GM20000 (cell line): ENCODE results near the gene GBA2.

Experiments used
- DNase-seq: peaks from one replicate; pipeline ENCODE4 v3.0.0; 2012; ENCODE audit warnings: low spot score
- TF ChIP-seq, protein P1 (sequence below): IDR thresholded peaks from 2 replicates; pipeline ENCODE4 v1.5.1; 2012; ENCODE audit warnings: mild to moderate bottlenecking, control low read depth; ENCODE audit errors: extremely low read depth, missing control alignments

GBA2 gene

DNA sequence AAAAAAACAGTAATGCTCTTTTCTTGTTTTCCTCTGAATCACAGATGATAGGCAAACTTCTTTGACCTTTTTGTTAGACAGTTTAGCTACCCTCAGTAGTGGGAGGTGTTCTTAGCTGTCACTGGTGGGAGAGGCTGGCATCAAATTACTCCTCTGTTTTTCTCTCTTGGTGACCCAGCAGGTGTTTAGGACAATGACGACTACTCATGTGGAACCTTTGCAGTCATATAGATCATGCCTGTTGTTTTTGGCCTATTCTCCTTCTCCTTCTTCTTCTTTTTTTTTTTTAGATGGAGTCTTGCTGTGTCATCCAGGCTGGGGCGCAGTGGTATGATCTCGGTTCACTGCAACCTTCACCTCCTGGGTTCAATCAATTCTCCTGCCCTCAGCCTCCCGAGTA, 27.0 kb upstream of the GBA2 start:
- TF ChIP-seq, protein P1, sequence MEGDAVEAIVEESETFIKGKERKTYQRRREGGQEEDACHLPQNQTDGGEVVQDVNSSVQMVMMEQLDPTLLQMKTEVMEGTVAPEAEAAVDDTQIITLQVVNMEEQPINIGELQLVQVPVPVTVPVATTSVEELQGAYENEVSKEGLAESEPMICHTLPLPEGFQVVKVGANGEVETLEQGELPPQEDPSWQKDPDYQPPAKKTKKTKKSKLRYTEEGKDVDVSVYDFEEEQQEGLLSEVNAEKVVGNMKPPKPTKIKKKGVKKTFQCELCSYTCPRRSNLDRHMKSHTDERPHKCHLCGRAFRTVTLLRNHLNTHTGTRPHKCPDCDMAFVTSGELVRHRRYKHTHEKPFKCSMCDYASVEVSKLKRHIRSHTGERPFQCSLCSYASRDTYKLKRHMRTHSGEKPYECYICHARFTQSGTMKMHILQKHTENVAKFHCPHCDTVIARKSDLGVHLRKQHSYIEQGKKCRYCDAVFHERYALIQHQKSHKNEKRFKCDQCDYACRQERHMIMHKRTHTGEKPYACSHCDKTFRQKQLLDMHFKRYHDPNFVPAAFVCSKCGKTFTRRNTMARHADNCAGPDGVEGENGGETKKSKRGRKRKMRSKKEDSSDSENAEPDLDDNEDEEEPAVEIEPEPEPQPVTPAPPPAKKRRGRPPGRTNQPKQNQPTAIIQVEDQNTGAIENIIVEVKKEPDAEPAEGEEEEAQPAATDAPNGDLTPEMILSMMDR, result no peak
- no peak for DNase-seq

DNA sequence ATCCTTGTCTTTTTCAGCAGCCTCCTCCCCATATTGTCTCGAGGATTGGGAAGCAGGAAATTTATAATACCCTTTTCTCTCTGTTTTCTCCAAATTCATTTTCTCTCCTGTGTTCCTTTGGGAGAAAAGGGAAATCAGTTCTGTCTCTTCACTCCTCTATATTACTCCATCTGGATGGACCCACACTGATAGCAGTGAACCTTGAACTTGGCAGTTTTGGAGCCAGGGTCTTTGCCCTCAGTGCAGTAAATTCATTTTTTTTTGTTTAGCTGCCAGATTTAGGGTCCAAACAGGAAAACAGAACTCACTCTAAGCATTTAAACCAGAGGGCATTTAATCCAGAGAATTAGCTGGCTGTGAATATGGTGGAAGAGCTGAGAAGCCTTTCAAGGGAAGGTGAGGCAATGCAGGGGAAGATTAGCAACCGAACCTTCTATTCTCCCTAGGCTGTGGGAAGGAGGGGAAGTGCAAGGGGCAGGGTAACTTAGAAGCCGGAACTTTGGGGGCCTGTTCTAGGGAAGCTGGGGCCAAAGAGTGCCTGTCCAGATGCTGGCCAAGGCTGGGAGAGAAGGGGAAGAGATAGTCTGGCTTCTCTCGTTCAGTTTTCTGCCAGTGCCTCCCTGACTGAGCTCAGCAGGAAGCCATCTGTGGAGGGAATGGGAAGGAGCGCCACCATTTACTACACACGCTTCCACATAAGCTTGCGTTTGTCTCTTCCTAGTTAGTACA, 26.0 kb upstream of the GBA2 start:
- TF ChIP-seq, protein P1, result no peak
- no peak for DNase-seq

DNA sequence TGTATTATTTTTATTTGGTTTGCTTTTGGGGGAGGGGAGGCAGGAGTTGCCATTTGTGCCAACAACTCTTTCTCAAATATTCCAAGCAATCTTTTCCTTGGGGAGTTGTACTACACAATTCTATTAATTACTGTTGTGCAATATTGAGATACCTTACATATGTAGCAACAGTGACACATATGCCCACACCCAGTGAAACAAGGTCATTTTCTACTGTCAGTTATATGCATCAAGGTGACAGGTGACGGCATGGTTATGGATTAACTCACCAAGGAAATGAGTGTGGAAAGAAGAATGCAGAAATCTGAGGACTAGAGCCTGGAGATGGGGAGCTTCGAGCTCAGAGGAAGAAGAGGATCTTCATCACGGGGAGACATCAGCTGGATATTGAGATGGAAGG, 22.9 kb upstream of the GBA2 start:
- TF ChIP-seq, protein P1, result no peak

DNA sequence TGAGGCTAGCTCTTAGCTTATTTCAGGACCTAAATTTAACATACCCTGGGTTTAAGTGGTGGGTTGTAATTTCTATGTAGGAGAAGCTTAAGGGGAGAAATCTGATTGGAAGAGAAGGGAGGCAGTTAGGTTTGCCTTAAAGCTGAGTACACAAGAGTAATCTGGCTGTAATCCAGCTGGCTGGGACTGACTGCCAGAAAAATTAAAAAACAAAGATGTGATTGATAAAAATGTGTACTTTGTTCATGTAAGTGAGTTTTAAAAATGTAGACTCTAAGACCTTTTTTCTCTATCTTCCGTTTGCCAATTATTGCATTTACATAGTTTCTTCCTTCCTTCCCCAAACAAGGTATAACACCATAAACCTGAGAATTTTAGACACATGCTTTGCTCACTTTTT, 22.5 kb upstream of the GBA2 start:
- DNase-seq, result no peak
- TF ChIP-seq, protein P1, result no peak

More for the DNA sequence above, 22.9 kb upstream of the GBA2 start:
- DNase-seq, result no peak

DNA sequence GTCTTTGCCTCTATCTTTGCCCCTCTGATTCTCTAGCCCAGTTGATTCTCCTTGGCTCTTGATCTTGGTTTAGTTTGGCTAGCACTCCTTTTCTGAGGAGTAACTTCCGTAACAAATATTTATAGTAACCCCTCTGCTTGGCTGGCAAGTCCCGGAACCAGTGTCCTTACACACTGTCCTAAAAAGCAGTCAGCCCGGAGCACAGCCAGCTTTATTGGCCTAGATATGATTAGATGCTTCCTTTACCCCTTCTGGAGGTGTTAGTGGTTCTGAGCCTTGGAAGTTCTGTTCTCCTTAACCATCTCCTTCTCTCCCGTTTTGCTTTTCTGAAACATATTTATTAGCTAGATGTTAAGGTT, 22.0 kb upstream of the GBA2 start:
- DNase-seq, result no peak
- TF ChIP-seq, protein P1, result no peak

DNA sequence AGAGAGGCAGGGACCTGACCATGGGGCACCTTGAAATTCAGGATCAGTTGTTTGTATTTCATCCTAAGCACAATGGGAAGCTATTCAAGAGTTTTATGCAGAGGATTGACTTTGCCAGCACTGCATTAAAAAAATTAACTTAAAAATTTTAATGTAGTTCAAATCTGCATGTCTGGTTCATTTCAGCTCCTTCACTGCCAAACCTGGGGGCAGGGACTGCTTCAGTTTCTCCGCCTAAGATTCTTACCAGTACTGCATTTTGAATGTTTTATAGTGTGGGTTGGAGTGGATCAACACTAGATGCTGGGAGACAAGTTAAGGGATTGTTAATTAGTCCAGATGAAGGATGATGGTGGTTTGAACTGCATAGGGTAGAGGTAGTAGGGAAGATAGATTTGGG, 20.7 kb upstream of the GBA2 start:
- TF ChIP-seq, protein P1, result no peak
- DNase-seq, result no peak

DNA sequence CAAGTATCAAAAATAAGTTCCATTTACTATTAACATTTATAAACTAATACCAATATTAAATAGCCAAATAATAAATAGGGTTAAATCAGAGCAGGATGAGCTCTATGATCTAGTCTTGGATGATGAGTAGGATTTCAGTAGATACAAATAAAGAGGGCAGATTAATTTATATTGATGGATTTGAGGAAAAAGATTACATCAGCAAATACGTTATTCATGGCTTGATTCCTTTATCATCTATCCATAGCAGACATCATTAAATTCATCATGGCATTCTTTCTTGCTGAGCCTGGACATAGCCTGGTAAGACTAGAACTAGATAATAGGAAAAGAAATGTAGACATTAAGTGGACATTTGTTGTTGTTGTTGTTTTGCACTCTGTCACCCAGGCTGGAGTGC, 18.4 kb upstream of the GBA2 start:
- TF ChIP-seq, protein P1, result no peak
- DNase-seq, result no peak
